ENCODE measurements around the gene ERBB2. TPM values are rescaled to one million over a fixed set of nuclear protein-coding genes. Genes with fewer than 3 reads are reported as not detected.

The ERBB2 gene
- total RNA-seq, 6 experiments from 2014 or later: 8.9 to 40.4 (median 26.2) TPM

DNA sequence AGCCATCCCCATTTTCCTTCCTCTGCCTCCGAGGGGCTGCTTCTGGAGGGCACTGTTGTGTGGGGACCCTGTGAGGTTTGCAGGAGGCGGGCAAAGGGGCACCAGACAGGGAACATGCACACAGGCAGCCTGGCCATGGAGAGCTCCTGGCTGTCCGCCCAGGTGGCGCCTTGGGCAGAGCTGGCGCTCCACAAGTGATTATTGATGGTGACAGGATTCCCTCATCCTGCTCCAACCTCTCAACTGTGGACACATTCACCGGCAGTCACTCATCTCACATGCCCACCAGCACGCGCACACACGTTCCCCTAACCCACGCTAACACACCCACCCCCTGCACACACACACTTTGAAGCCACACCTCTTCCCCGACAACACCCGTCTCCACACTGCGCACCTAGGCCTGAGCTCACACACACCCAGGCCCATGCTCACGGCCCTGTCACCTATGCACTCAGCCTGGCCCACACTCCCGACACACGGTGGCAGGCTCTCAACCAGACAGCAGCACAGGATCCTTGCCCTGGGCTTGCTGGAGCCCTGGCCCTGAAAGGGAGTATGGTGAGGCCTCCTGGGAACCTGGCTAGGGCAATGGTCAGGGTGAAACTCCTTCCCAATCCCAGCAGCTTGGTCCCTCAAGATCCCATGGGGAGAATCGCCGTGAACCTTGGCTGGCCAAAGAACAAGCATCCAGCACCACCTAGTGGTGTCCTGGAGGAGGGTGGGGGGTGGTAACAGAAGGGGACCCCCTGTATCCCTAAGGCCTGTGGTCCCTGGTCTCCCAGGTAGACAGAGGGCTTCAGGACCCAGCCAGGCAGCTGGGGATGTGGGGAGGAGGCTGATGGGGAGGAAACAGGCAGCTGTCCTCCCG is 28.0 kb upstream of the ERBB2 start:
- ATAC-seq: peak; percentile 51 to 64 (median 56)
- no peak overlapping the region for H3K4me3 ChIP-seq
- intact Hi-C loops (cut with DNase I): loop anchor here (5.0 to 10.0 kb wide), 2 partner anchors 47 to 55 kb away; partner anchors contain the start of gene PPP1R1B (in 1 of the 2)
- no peaks in the 10 kb centered on the region for H3K36me3 ChIP-seq
- H3K27ac ChIP-seq: no peak overlapping the region
- no peaks in the 10 kb centered on the region for H3K9me3 ChIP-seq
- peaks cover 0 to 18% (median 3%) of the 10 kb centered on the region in 4 donors for H3K4me1 ChIP-seq
- peaks cover 0 to 4% of the 10 kb centered on the region in 2 donors for H3K27me3 ChIP-seq
- peak in 2 of 3 donors; percentile 42 to 55 for DNase-seq
- TF ChIP-seq POLR2A (IDR thresholded peaks at IDR 0.05): no peak
- TF ChIP-seq, protein P1, sequence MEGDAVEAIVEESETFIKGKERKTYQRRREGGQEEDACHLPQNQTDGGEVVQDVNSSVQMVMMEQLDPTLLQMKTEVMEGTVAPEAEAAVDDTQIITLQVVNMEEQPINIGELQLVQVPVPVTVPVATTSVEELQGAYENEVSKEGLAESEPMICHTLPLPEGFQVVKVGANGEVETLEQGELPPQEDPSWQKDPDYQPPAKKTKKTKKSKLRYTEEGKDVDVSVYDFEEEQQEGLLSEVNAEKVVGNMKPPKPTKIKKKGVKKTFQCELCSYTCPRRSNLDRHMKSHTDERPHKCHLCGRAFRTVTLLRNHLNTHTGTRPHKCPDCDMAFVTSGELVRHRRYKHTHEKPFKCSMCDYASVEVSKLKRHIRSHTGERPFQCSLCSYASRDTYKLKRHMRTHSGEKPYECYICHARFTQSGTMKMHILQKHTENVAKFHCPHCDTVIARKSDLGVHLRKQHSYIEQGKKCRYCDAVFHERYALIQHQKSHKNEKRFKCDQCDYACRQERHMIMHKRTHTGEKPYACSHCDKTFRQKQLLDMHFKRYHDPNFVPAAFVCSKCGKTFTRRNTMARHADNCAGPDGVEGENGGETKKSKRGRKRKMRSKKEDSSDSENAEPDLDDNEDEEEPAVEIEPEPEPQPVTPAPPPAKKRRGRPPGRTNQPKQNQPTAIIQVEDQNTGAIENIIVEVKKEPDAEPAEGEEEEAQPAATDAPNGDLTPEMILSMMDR (IDR thresholded peaks at IDR 0.05): peak; percentile 52 to 63 (median 58)
- WGBS (ENCODE audit: insufficient coverage, low coverage, low lambda C conversion rate, missing lambda C conversion rate): 6% methylated on average over 5 of the region's 19 CpGs

DNA sequence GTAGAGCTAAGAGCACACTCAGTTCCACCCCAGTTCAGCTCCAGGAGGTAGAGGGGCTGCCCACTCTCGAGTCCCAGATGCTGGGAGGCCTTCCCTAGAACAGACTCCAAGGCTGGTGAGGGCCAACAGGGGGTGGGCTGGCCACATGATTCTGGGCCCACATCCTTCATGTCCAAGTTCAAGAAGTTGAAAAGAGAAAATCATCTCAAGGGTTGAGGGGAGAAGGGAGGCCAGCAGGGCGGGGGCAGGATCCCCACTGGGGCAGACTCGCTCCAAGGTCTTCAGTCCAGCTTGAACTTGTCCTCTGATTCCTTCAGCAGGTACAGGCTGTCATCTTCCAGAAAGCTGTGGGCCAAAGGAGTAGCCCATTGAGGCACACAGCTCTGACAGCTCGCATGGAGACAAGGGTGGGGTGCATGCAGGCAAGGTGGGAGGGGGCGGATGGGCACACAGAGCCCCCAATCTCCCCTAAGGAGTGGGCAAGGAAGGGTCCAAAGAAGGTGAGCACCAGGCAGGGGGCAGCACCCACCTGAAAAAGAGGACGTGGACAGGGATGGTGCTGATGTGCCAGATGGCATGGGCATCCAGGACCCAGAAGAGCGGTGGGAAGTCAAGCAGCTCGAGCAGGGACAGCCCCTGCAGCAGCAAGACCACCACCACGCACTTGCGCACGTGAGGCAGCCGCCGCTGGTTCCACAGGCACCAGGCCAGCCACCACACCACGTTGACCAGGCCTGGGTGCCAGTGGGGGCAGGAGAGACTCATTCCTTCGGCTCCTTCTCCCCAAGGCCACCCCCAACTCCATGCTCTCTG is 27.1 kb upstream of the ERBB2 start:
- peak in 2 of 3 donors; percentile 8 to 46 for DNase-seq

DNA sequence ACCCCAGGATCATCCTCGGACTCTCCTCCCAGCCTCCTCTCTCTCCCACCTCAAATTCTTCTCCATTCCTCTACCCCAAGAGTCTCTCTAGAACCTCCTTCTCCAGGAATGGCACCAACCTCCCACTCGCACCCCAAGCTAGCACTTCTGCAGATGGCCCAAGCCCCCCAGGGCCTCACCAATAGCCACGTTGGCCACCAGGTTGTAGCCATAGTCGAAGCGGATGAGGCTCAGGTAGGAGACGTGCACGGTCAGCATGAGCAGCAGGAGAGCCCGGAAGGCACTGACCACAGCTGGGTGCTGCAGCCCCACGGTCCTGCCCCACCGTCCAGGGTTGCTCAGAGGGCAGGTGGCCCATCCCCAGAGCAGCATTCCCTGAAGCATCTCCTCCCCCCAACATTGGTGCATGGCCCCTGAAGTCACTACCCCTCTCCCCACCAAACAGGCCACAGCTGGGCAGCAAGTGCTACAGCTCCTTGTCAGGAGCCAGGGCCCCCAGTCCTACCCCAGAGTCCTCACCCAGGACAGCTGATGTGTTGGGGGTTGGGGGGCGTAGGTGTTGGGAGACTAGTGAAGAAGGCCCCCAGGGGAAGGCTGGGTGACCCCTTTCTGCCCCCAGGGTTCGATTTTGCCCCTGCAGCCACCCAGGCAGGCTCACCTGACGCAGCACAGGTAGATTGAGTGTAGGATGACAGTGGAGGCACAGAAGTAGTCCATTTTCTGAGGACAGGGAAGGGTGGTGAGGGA is 26.4 kb upstream of the ERBB2 start:
- TF ChIP-seq POLR2A (IDR thresholded peaks at IDR 0.05): no peak
- TF ChIP-seq, protein P1 (IDR thresholded peaks at IDR 0.05): no peak
- no peaks in the 10 kb centered on the region for H3K36me3 ChIP-seq
- H3K27ac ChIP-seq: no peak overlapping the region
- WGBS (ENCODE audit: insufficient coverage, low coverage, low lambda C conversion rate, missing lambda C conversion rate): 63% methylated on average over 8 of the region's 13 CpGs
- H3K9me3 ChIP-seq: no peaks in the 10 kb centered on the region
- intact Hi-C loops (cut with DNase I): loop anchor here (5.0 to 10.0 kb wide), 2 partner anchors 49 to 54 kb away; partner anchors contain the start of gene PPP1R1B (in 1 of the 2)
- ATAC-seq (no peak), DNase-seq (peak in 2 of 3 donors; percentile 6 to 48)
- H3K27me3 ChIP-seq: peaks cover 0 to 4% of the 10 kb centered on the region in 2 donors
- H3K4me1 ChIP-seq: peaks cover 0 to 1% (median 0%) of the 10 kb centered on the region in 4 donors
- no peak overlapping the region for H3K4me3 ChIP-seq

More for the DNA sequence above, 27.1 kb upstream of the ERBB2 start:
- Histone ChIP-seq H3K9me3 (no peaks in the 10 kb centered on the region), H3K4me1 (peaks cover 0 to 9% (median 0%) of the 10 kb centered on the region in 4 donors), H3K27me3 (peaks cover 0 to 4% of the 10 kb centered on the region in 2 donors), H3K27ac (no peak overlapping the region), H3K4me3 (no peak overlapping the region), H3K36me3 (no peaks in the 10 kb centered on the region)
- 79% methylated on average over 5 of the region's 15 CpGs for WGBS (ENCODE audit: insufficient coverage, low coverage, low lambda C conversion rate, missing lambda C conversion rate)
- intact Hi-C loops (cut with DNase I): loop anchor here (5.0 to 10.0 kb wide), 2 partner anchors 48 to 55 kb away; partner anchors contain the start of gene PPP1R1B (in 1 of the 2)
- no peak for ATAC-seq
- TF ChIP-seq, protein P1 (IDR thresholded peaks at IDR 0.05): no peak
- TF ChIP-seq POLR2A (IDR thresholded peaks at IDR 0.05): no peak

DNA sequence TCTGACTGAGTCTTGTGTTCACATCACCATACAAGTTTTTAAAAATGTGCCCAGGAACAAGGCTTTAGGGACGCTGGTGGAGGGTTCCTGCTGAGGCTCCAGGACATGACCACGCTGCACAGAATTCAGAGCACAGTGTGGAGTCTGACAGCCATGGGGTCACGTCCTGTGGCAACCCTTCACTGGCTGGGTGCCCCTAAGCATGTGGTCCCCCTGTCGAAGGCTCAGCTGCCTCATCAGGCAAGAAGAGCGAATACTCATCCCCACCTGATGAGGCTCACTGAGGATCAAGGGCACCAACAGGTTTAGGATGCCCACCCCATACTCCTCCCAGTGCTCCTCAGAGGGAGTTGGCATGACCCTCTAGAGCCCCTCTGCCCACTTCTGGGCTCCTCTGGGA is 25.7 kb upstream of the ERBB2 start:
- H3K4me1 ChIP-seq: no peaks in the 10 kb centered on the region
- no peak for ATAC-seq
- no peaks in the 10 kb centered on the region for H3K27me3 ChIP-seq
- DNase-seq: peak in 2 of 3 donors; percentile 5 to 35
- WGBS (ENCODE audit: insufficient coverage, low coverage, low lambda C conversion rate, missing lambda C conversion rate): no CpG with 5 or more reads among the region's 5 CpGs
- TF ChIP-seq, protein P1 (IDR thresholded peaks at IDR 0.05): no peak
- TF ChIP-seq POLR2A (IDR thresholded peaks at IDR 0.05): no peak
- H3K27ac ChIP-seq: no peak overlapping the region
- no peaks in the 10 kb centered on the region for H3K36me3 ChIP-seq
- H3K9me3 ChIP-seq: no peaks in the 10 kb centered on the region
- H3K4me3 ChIP-seq: no peak overlapping the region
- intact Hi-C loops (cut with DNase I): loop anchor here (5.0 to 10.0 kb wide), 2 partner anchors 49 to 53 kb away; partner anchors contain the start of gene PPP1R1B (in 1 of the 2)

All from right lobe of liver (tissue), 6 donors.